GM12878 (cell line): ENCODE measurements around the gene GPC3.

ENCODE experiments used
- ESRRA ChIP-seq: IDR thresholded peaks from 2 replicates; pipeline ENCODE4 v1.6.1; 2012; ENCODE audit warnings: mild to moderate bottlenecking, low read length, improper control_type of control experiment
- EZH2 ChIP-seq: IDR thresholded peaks from 2 replicates; pipeline ENCODE4 v1.6.1; 2012; ENCODE audit warnings: low read depth, mild to moderate bottlenecking, control low read depth, inconsistent platforms, low read length, borderline replicate concordance; ENCODE audit not compliant: control insufficient read depth
- JUNB ChIP-seq: IDR thresholded peaks from 2 replicates; pipeline ENCODE4 v1.6.1; 2016; ENCODE audit warnings: antibody characterized with exemption, mild to moderate bottlenecking
- KAT2A ChIP-seq: conservative IDR thresholded peaks from 2 replicates; pipeline ENCODE4 v1.6.1; 2011; ENCODE audit warnings: low read depth, low read length; ENCODE audit not compliant: control insufficient read depth
- POLR2A ChIP-seq: IDR thresholded peaks from 2 replicates; pipeline ENCODE4 v1.6.1; 2011; ENCODE audit warnings: low read depth, mild to moderate bottlenecking, low read length
- POLR2AphosphoS5 ChIP-seq: IDR thresholded peaks from 2 replicates; pipeline ENCODE4 v1.6.1; 2011; ENCODE audit warnings: mild to moderate bottlenecking, low read length, inconsistent platforms
- SIN3A ChIP-seq: IDR thresholded peaks from 2 replicates; pipeline ENCODE4 v1.6.1; 2012; ENCODE audit warnings: low read depth, low read length, improper control_type of control experiment
- SP1 ChIP-seq: IDR thresholded peaks from one replicate; pipeline ENCODE4 v1.6.1; 2011; ENCODE audit warnings: low read depth, low read length
- TAF1 ChIP-seq: IDR thresholded peaks from 2 replicates; pipeline ENCODE4 v1.6.1; 2011; ENCODE audit warnings: mild to moderate bottlenecking, low read depth, low read length, borderline replicate concordance

DNA sequence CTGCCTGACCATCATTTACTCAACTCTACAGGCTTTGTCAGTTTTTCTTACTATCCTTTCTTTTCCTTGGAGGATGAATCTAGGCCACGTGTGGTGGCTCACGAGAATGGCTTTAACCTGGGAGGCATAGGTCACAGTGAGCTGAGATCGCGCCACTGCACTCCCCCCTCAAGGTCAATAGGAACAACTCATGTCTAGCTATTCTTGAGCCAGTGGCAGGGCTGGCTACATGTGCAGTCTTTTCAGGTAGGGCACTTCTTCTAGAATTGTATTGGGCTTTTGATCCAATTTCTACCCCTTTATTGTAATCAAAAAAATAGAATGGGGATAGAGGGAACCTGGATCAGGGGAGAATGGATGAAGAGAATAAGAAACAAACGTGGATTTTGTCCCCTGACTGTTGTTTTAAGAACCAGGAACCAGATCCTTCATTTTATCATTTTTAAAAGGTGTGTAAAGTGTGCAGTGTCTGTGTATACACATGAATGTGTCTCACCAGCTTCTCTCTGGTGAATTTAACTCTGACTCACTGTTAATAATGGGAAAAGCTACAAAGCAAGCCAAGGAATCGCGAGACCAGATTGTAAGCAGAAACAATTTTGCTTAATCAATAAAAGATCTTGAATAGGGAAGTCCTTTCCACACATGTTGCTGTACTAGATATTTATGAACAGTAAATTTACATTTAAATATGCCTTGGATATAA, 286.2 kb downstream of the GPC3 start:
- TF ChIP-seq ESRRA (no peak), SIN3A (no peak), TAF1 (no peak), EZH2 (no peak), POLR2AphosphoS5 (no peak), KAT2A (no peak), JUNB (no peak), SP1 (no peak), POLR2A (no peak)
